ENCODE data around the gene KNOP1. TPM values are rescaled to one million over a fixed set of nuclear protein-coding genes. Genes with fewer than 3 reads are reported as not detected.

The KNOP1 gene
- total and polyA plus RNA-seq, 2 of the 13 experiments (the other 11 are each of a cell fraction or from before 2014, with no cell fraction given): 21.2 to 57.5 TPM

DNA sequence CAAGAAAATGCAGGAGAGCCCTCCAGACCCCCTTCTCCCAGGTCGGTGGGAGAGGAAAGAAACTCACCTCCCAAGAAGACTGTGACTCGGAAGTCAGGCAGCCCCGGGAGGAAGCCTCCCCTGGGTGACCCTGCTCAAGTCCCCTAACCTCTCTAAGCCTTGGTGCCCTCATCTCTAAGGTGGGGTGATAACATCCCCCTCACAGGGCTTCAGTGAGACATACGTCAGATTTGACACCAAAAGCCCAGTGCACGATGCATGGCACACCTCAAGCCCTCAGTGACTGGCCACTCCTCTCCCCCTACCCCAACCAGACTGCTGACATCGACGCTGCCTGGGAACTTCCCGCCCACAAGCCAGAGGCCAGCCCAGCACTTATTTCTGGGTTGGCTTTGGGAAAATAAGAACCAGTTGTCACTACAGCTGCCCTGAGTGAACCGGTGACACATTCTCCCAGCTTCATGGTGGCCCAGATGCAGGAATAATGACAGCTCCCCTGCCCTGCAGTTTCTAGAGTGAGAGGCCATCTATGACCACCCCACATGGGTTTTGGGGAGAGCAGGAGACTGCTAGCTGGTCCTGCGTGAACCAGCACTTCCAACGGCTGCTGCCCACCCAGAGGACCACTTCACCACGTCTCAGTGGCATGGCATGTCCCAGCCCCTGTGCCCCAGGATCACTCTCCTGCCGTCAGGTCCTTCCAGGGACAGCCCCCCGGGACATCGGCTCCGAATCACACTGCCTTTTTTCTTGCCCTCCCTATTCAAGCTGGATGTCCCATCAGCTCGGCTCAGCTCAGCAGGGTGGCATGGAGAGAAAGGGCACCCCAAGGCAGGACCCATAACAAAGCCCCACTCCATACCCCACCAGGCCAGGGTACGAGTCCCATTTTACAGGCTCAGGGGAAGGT, 9.5 kb downstream of the KNOP1 start:
- ATAC-seq: no peak
- TF ChIP-seq MIXL1 (CRISPR knock-in tag; IDR thresholded peaks at IDR 0.05) (no peak), PHF8 (CRISPR knock-in tag; IDR thresholded peaks at IDR 0.05) (no peak), JDP2 (CRISPR knock-in tag; IDR thresholded peaks at IDR 0.05; ENCODE audit: borderline replicate concordance) (no peak), IRF2 (CRISPR knock-in tag; IDR thresholded peaks at IDR 0.05) (no peak), ZNF772 (CRISPR knock-in tag; IDR thresholded peaks at IDR 0.05) (no peak), THYN1 (CRISPR knock-in tag; IDR thresholded peaks at IDR 0.05; ENCODE audit: borderline replicate concordance, low read depth) (no peak), XRCC5 (optimal IDR thresholded peaks at IDR 0.05; ENCODE audit: low read length) (no peak), GABPB1 (CRISPR knock-in tag; IDR thresholded peaks at IDR 0.05) (no peak), ZFP82 (CRISPR knock-in tag; IDR thresholded peaks at IDR 0.05; ENCODE audit: borderline replicate concordance) (no peak), ZNF737 (CRISPR knock-in tag; IDR thresholded peaks at IDR 0.05; ENCODE audit: borderline replicate concordance) (no peak), GTF2F1 (IDR thresholded peaks at IDR 0.05; ENCODE audit: low read length) (no peak)
- TF ChIP-seq, protein P1, sequence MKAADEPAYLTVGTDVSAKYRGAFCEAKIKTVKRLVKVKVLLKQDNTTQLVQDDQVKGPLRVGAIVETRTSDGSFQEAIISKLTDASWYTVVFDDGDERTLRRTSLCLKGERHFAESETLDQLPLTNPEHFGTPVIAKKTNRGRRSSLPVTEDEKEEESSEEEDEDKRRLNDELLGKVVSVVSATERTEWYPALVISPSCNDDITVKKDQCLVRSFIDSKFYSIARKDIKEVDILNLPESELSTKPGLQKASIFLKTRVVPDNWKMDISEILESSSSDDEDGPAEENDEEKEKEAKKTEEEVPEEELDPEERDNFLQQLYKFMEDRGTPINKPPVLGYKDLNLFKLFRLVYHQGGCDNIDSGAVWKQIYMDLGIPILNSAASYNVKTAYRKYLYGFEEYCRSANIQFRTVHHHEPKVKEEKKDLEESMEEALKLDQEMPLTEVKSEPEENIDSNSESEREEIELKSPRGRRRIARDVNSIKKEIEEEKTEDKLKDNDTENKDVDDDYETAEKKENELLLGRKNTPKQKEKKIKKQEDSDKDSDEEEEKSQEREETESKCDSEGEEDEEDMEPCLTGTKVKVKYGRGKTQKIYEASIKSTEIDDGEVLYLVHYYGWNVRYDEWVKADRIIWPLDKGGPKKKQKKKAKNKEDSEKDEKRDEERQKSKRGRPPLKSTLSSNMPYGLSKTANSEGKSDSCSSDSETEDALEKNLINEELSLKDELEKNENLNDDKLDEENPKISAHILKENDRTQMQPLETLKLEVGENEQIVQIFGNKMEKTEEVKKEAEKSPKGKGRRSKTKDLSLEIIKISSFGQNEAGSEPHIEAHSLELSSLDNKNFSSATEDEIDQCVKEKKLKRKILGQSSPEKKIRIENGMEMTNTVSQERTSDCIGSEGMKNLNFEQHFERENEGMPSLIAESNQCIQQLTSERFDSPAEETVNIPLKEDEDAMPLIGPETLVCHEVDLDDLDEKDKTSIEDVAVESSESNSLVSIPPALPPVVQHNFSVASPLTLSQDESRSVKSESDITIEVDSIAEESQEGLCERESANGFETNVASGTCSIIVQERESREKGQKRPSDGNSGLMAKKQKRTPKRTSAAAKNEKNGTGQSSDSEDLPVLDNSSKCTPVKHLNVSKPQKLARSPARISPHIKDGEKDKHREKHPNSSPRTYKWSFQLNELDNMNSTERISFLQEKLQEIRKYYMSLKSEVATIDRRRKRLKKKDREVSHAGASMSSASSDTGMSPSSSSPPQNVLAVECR (CRISPR knock-in tag; IDR thresholded peaks at IDR 0.05; ENCODE audit: borderline replicate concordance): no peak

More for the DNA sequence above, 9.5 kb downstream of the KNOP1 start:
- no peak for FAIRE-seq
- Histone ChIP-seq H3K36me3 (replicated peaks in 1 of 2; ENCODE audit: control insufficient read depth in 1 of 2, insufficient read depth in 2 of 2, low read length in 2 of 2) (peaks cover 58 to 73% of the 10 kb centered on the region in 2 experiments), H2AFZ (ENCODE audit: low read length) (no peak overlapping the region), H3K9me3 (ENCODE audit: low read length) (no peaks in the 10 kb centered on the region), H3K27ac (ENCODE audit: extremely low read length, insufficient read depth, low read length) (no peak overlapping the region), H3K4me2 (ENCODE audit: low read depth, low read length) (no peak overlapping the region), H4K20me1 (ENCODE audit: insufficient read depth, low read length) (peaks cover 4% of the 10 kb centered on the region), H3K9ac (ENCODE audit: insufficient read depth, low read depth, low read length) (no peak overlapping the region), H3K79me2 (ENCODE audit: insufficient read depth, low read length) (peaks cover 7% of the 10 kb centered on the region), H3K27me3 (ENCODE audit: control insufficient read depth in 1 of 2, insufficient read depth in 2 of 2, low read length in 2 of 2) (no peaks in the 10 kb centered on the region), H3K4me3 (replicated peaks in 1 of 3; ENCODE audit: insufficient read depth in 1 of 3, low read depth in 2 of 3, low read length in 3 of 3) (no peak overlapping the region), H3K4me1 (ENCODE audit: insufficient read depth, low read length) (peaks cover 24% of the 10 kb centered on the region)
- 93% methylated on average over 16 of the region's 18 CpGs for WGBS (ENCODE audit: low lambda C conversion rate)
- in situ Hi-C loops (cut with HindIII; ENCODE audit: extremely low pct_ligation_motif_present, low pct_unique_long_range_greater_than_20kb) (no loop called here), intact Hi-C loops (cut with micrococcal nuclease; ENCODE audit: unreplicated experiment) (no loop called here)
- DNase-seq (ENCODE audit: low spot score): no peak
- no TSS peak for BruUV-seq (replicated peaks)
- ChIA-PET POLR2A (no interaction called here), CTCF (ENCODE audit: low intra/inter-chr PET ratio, low total read pairs) (no interaction called here)

All from HepG2 (cell line).